Measurements from ENCODE around the gene RUNX1. TPM values are rescaled to one million over a fixed set of nuclear protein-coding genes. Genes with fewer than 3 reads are reported as not detected.

Gene RUNX1
- polyA plus RNA-seq, 1 experiment: 20.9 TPM

- CTCF ChIA-PET: interaction anchor here (1.1 kb wide), 1 partner anchor 96 kb away, joined by 5 read pairs; no protein-coding TSS in a partner anchor
- POLR2A ChIA-PET: no interaction called here
- no peaks in the 10 kb centered on the region for H3K9me3 ChIP-seq (ENCODE audit: control insufficient read depth, insufficient read depth, low read length)
- no peak for TF ChIP-seq CTCF (IDR thresholded peaks at IDR 0.05; ENCODE audit: low read depth, low read length)
- H3K4me3 ChIP-seq (ENCODE audit: low read depth, low read length): no peak overlapping the region
- H3K27ac ChIP-seq (ENCODE audit: low read depth, low read length): no peak overlapping the region
- DNase-seq (ENCODE audit: low read depth, low spot score): no peak
- H3K27me3 ChIP-seq (ENCODE audit: control insufficient read depth, insufficient read depth, low read length): no peaks in the 10 kb centered on the region
Observed at GRCh38 chr21:34841154-34841553, 207.9 kb downstream of the RUNX1 start.

GRCh38 chr21:34840693-34841092 is 208.4 kb downstream of the RUNX1 start:
- DNase-seq (ENCODE audit: low read depth, low spot score): no peak
- no peak overlapping the region for H3K27ac ChIP-seq (ENCODE audit: low read depth, low read length)
- no peaks in the 10 kb centered on the region for H3K9me3 ChIP-seq (ENCODE audit: control insufficient read depth, insufficient read depth, low read length)
- no peak overlapping the region for H3K4me3 ChIP-seq (ENCODE audit: low read depth, low read length)
- ChIA-PET POLR2A (no interaction called here), CTCF (no interaction called here)
- TF ChIP-seq CTCF (IDR thresholded peaks at IDR 0.05; ENCODE audit: low read depth, low read length): no peak
- H3K27me3 ChIP-seq (ENCODE audit: control insufficient read depth, insufficient read depth, low read length): no peaks in the 10 kb centered on the region

- POLR2A ChIA-PET: no interaction called here
- no peak for TF ChIP-seq CTCF (IDR thresholded peaks at IDR 0.05; ENCODE audit: low read depth, low read length)
- CTCF ChIA-PET: no interaction called here
- Histone ChIP-seq H3K27me3 (ENCODE audit: control insufficient read depth, insufficient read depth, low read length) (no peaks in the 10 kb centered on the region), H3K27ac (ENCODE audit: low read depth, low read length) (no peak overlapping the region), H3K4me3 (ENCODE audit: low read depth, low read length) (no peak overlapping the region), H3K9me3 (ENCODE audit: control insufficient read depth, insufficient read depth, low read length) (no peaks in the 10 kb centered on the region)
- no peak for DNase-seq (ENCODE audit: low read depth, low spot score)
Observed at GRCh38 chr21:34838956-34839820, 209.9 kb downstream of the RUNX1 start.

GRCh38 chr21:34836933-34837505 is 212.1 kb downstream of the RUNX1 start:
- ChIA-PET POLR2A (interaction anchor here (1.0 to 2.0 kb wide), 8 partner anchors 8 to 91 kb away, joined by 3 to 19 read pairs (median 4); no protein-coding TSS in a partner anchor), CTCF (interaction anchor here (0.5 to 2.1 kb wide), 3 partner anchors 21 to 596 kb away, joined by 3 to 13 read pairs (median 3); no protein-coding TSS in a partner anchor)
- Histone ChIP-seq H3K27me3 (ENCODE audit: control insufficient read depth, insufficient read depth, low read length) (no peaks in the 10 kb centered on the region), H3K27ac (ENCODE audit: low read depth, low read length) (peak overlapping the region; percentile 94), H3K9me3 (ENCODE audit: control insufficient read depth, insufficient read depth, low read length) (no peaks in the 10 kb centered on the region), H3K4me3 (ENCODE audit: low read depth, low read length) (peak overlapping the region; percentile 20)
- TF ChIP-seq CTCF (IDR thresholded peaks at IDR 0.05; ENCODE audit: low read depth, low read length): no peak
- no peak for DNase-seq (ENCODE audit: low read depth, low spot score)

All from AG04450 (cell line).